SH-SY5Y (cell line): ENCODE data around the gene POLR3E.

ENCODE experiments used
- GATA2 ChIP-seq: IDR thresholded peaks from 2 replicates; pipeline ENCODE4 v1.6.1; 2011; ENCODE audit warnings: mild to moderate bottlenecking, low read depth, low read length
- GATA3 ChIP-seq: IDR thresholded peaks from 2 replicates; pipeline ENCODE4 v1.6.1; 2011; ENCODE audit warnings: low read depth, mild to moderate bottlenecking, low read length, moderate library complexity

DNA sequence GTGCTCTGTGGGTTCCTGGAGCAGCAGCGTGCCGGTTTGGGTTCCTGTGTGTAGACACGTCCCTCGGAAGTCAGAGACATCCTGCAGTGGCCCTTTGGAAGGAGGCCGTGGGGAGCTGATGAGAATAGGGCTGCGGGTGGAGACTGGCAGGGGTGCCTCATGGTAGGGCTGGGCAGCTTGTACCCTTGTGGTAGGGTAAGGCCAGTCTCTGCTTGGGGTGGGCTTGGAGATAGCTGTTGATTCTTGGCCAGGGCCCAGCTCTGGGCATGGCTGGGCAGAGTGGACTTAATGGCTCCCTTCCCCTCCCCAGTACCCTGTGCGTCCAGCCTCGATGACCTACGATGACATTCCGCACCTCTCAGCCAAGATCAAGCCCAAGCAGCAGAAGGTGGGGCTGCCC, 10.6 kb downstream of the POLR3E start:
- TF ChIP-seq GATA2 (no peak), GATA3 (no peak)
